AG04450 (cell line): ENCODE results near the gene DEDD2. TPM values are rescaled to one million over a fixed set of nuclear protein-coding genes. Genes with fewer than 3 reads are reported as not detected.

Experiments
- CTCF ChIA-PET: fragments of 300-600, 350-600 bp; formaldehyde crosslinking; extraction: SDS; loops from one replicate; lab custom pipeline; 2022; ENCODE audit warnings: antibody characterized with exemption, inconsistent platforms; lab: Charles Lee
- POLR2A ChIA-PET: fragments of 350-600 bp; formaldehyde crosslinking; extraction: SDS; loops from one replicate; lab custom pipeline; 2021; ENCODE audit warnings: antibody characterized with exemption, inconsistent platforms; lab: Yijun Ruan, JAX
- DNase-seq: peaks from one replicate; pipeline ENCODE4 v3.0.0-alpha.2; 2011; ENCODE audit warnings: low read depth, low spot score
- H3K27ac ChIP-seq: one replicate; pipeline ENCODE4 v1.5.1; 2012; ENCODE audit warnings: low read depth, low read length, control low read depth
- H3K27me3 ChIP-seq: one replicate; pipeline ENCODE4 v1.6.0; 2012; ENCODE audit warnings: low read length; ENCODE audit not compliant: control insufficient read depth, insufficient read depth
- H3K4me3 ChIP-seq: 2 replicates; pipeline ENCODE4 v1.5.1; 2011; ENCODE audit warnings: mild to moderate bottlenecking, low read depth, low read length, control low read depth
- H3K9me3 ChIP-seq: 2 replicates; pipeline ENCODE4 v1.5.1; 2012; ENCODE audit warnings: low read length; ENCODE audit not compliant: control insufficient read depth, insufficient read depth
- polyA plus RNA-seq: library from polyadenylated mRNA; depleted of rRNA; stranded (reverse); fragments of >200 nt; gene quantifications from 2 replicates; pipeline ENCODE4 v1.2.3, GENCODE V29; 2011
- TF ChIP-seq, protein P1 (sequence below): IDR thresholded peaks from 2 replicates; pipeline ENCODE4 v1.5.1; 2011; ENCODE audit warnings: low read depth, low read length, control low read depth, inconsistent platforms

Gene DEDD2
- polyA plus RNA-seq, 1 experiment, result 11.8 TPM

DNA sequence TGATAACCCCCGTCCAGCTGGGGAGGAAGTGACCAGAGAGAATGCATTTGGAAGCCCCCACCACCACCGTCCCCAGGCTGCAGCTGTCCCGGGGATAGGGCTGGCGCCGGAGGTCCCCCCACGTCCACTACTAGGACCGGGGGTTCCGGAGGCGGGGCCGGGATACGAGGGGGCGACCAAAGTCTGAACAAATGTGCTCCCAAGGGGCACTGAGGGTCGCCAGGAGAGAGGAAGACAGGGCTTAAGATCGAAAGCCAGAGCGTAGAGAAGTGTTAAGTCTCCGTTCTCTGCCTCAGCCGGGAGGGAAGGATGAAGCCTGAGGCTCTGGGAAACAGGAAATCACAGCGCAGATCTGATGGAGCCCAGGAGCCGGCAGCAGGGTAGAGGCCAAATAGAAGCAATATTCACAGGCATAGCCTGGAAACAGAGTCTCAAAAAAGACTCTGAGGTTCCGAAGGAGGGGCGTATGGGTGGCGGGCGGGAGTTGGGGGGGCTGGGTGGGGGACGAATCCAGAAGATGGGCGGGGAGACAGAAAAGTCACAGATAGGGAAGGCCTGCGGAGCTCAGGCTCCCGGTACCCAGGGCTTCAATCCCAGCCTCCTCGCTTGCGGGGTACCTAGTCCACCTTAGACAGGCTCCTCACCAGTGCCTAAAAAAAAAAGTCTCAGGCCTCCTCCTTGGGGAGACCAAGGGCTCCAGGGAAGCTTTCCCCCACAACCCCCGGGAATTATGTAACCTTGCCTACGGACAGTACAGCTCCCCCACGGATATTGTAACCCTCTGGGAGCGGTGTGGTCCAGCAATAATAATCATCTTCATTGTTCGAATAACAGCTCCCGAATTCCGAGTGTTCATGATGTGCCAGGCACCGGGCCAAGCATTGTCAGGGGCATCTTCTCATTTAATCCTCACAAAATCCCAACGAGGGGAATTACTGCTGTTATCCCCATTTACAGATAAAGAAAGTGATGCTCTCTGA, 38.6 kb upstream of the DEDD2 start:
- TF ChIP-seq, protein P1, sequence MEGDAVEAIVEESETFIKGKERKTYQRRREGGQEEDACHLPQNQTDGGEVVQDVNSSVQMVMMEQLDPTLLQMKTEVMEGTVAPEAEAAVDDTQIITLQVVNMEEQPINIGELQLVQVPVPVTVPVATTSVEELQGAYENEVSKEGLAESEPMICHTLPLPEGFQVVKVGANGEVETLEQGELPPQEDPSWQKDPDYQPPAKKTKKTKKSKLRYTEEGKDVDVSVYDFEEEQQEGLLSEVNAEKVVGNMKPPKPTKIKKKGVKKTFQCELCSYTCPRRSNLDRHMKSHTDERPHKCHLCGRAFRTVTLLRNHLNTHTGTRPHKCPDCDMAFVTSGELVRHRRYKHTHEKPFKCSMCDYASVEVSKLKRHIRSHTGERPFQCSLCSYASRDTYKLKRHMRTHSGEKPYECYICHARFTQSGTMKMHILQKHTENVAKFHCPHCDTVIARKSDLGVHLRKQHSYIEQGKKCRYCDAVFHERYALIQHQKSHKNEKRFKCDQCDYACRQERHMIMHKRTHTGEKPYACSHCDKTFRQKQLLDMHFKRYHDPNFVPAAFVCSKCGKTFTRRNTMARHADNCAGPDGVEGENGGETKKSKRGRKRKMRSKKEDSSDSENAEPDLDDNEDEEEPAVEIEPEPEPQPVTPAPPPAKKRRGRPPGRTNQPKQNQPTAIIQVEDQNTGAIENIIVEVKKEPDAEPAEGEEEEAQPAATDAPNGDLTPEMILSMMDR, result no peak
- H3K27me3 ChIP-seq, result no peaks in the 10 kb centered on the region
- ChIA-PET CTCF (interaction anchor here (0.5 to 2.0 kb wide), 2 partner anchors 24 to 146 kb away, joined by 3 to 7 read pairs; no protein-coding TSS in a partner anchor), POLR2A (interaction anchor here (0.9 to 1.7 kb wide), 3 partner anchors 10 to 141 kb away, joined by 4 to 5 read pairs (median 4); no protein-coding TSS in a partner anchor)
- peak overlapping the region; percentile 75 for H3K27ac ChIP-seq
- peak overlapping the region; percentile 63 for H3K4me3 ChIP-seq
- peaks cover 7% of the 10 kb centered on the region; the same call in 1 of the 2 replicates for H3K9me3 ChIP-seq
- no peak for DNase-seq

DNA sequence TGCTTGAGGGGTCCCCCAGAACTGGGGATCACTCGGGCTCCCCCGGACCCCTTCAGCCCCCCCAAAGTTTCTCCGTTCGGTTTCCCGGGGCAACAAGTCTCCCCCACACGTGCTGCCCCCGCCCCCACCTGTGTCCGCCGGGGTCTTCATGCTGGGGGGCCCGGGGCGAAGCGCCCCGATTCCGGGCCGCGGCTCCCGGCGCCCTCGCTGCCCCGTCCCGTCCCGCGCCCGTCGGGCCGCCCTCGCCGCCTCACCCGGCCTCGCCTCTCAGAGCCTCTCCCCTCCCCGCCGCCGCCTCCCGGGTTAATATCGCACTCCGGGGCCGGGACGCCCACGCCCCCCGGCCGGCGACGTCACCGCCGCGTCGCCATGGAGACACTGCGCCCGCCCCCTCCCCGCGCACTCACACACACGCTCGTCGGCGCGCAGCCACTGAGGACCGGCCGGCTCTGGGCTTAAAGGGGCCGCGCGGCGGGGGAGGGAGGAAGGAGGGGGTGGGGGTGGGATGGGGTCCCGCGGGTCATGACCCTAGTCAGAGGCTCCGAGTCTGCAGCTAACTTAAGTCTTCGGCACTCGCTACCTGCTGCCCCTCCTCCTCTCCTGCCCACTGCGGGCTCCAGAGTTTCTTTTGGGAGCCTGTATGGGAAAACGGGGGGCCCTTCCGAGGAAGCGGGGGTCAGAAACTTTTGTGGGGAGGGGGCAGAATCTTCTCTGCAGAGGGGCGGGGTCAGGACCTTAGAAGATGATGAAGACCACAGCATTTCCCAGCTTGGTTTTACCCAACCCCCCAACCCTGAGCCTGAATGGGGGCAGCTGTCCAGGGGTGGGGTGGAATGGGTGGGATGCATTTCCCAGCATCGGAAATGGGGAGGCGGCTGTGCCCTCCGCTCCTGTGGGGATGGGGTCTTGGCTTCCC, 37.6 kb upstream of the DEDD2 start, which contains the start of gene ERF:
Gene ERF, minus strand, starts transcription at position 279 of the 916 bp plus-strand sequence. Its CDS starts 129 bp downstream, at position 150.
- H3K4me3 ChIP-seq, result peak within 1 kb of the TSS; percentile 94
- CTCF ChIA-PET, result interaction anchor here (2.0 kb wide), 1 partner anchor 25 kb away, joined by 7 read pairs; no protein-coding TSS in a partner anchor

DNA sequence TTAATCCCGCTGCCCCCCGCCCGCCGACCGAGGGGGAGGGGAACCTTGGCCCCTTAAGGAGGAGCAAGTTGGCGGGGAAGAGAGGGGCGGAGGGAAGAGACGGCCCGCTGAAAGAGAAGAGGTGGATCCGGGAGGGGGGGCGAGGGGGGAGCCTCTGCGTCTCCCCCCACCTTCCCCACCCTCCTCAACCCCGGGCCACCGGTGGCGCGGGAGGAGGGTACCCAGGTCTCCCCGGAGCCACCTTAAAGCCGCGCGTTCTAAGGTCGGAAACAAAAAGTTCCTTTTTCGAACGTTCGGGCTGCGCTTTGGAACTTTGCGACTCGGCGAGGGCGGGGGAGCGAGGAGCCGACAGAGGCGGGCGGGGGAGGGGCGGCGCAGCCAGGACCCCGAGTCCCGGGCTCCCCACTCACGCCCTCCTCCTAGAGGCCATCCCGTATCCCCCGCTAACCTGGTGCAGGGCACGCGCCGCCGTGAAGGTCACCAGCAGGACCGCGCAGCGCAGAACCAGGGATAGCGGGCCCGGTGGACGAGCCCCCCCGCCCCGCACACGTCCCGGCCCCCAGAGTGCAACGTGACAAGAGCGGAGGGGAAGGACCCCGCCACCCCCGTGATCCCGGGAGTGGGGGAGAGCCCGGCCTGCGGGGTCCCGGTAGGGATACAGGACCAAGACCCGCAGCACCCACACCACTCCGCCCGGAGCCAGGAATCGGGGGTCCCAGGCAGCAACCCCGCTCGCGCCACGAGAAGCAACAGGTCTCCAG, 36.8 kb upstream of the DEDD2 start:
- no peak for DNase-seq
- peak overlapping the region; percentile 94 for H3K4me3 ChIP-seq
- H3K27ac ChIP-seq, result peak overlapping the region; percentile 47
- CTCF ChIA-PET, result no interaction called here
- POLR2A ChIA-PET, result interaction anchor here (0.6 kb wide), 1 partner anchor 32 kb away, joined by 4 read pairs; no protein-coding TSS in a partner anchor
- no peaks in the 10 kb centered on the region for H3K27me3 ChIP-seq
- TF ChIP-seq, protein P1, result no peak
- H3K9me3 ChIP-seq, result peaks cover 7% of the 10 kb centered on the region; the same call in 1 of the 2 replicates

More for the DNA sequence above, 37.6 kb upstream of the DEDD2 start, which contains the start of gene ERF:
- Histone ChIP-seq H3K27ac (peak within 1 kb of the TSS; percentile 75), H3K27me3 (no peaks in the 10 kb centered on the region), H3K9me3 (peaks cover 7% of the 10 kb centered on the region; the same call in 1 of the 2 replicates)
- DNase-seq, result peak; percentile 58
- TF ChIP-seq, protein P1, result no peak
- POLR2A ChIA-PET, result interaction anchor here (0.9 to 1.7 kb wide), 3 partner anchors 9 to 142 kb away, joined by 4 to 5 read pairs (median 4); no protein-coding TSS in a partner anchor
